H1 (cell line): ENCODE results near the gene FNDC5. TPM values are rescaled to one million over a fixed set of nuclear protein-coding genes. Genes with fewer than 3 reads are reported as not detected.

ENCODE experiments used
- polyA plus RNA-seq, 7 experiments: library from polyadenylated mRNA; depleted of rRNA in 3 of 7; stranded (reverse) in 5 of 7; unstranded in 2 of 7; fragments of >200 nt in 5 of 7; fragments of 200-250 nt in 2 of 7; gene quantifications; 1 replicate in 5 of 7; 2 replicates in 1 of 7; 4 replicates in 1 of 7; pipeline versions ENCODE4 v1.2.1 to v1.2.3, GENCODE V29; 2011 to 2013; ENCODE audit warnings: missing spikeins in 2 of 7, mixed read lengths in 2 of 7
- total RNA-seq: library from RNA; stranded (reverse); fragmentation: NEBNext Ultra II Directional; extraction: Animal tissue kit (Norgen Biotek cat#: 25700); gene quantifications from 2 replicates; pipeline ENCODE4 v1.2.1, GENCODE V29; 2021
- TF ChIP-seq, protein P1 (sequence below): fragments of 300-600 bp; sonication (generic); IDR thresholded peaks from 2 replicates; pipeline ENCODE4 v1.7.1; 2012; ENCODE audit warnings: low read length, moderate library complexity, mild to moderate bottlenecking, inconsistent platforms; ENCODE audit not compliant: insufficient replicate concordance

Gene FNDC5
- total and polyA plus RNA-seq, 2 of the 8 experiments (the other 6 are each of a cell fraction or from before 2014, with no cell fraction given): 1.8 to 2.0 TPM

DNA sequence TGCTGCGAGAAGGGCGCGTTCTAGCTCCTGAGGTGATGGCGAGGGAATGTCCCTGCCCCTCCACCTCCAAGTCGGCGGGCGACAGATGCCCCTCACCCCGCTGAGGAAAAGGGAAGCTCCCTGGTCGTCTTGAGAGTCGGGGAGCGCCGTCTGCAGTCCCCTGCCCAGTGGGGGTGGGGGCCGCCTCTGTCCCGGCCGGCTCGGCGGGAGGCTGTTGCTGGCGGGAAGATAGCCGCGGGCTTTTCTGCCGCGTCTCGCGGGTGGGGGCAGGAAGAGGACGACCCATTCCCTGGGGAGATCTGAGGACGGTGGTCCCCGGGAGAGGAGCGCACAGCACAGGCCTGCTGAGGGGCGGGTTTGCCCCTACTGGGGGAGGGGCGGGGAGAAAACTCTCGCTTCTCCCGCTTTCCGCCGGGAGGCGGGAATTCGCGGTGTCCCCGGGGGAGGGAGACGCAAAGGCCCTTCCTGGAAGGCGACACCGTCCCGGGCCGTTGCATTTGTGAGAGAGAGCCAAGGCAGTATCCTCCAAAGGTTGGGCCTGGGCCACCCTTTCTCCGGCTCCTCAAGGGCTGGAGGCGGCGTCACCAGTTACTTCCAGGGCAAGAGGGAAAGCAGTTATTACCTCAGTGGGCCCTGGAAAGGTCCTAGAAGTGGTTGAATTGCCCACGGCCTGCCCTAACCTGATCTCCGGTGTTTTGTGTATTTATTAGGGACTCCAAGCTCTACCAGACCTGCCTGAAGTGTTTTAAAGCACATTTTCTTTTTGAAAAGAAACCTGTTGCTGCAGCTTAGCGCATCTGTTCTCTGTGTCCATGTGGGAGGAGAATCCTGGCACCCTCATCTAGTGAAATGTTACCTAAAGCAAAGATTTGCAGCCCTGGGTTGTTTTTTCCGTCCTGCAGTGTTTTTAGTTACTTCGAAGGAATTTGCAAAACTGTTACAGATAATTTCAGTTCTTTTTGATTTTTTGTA, 52.6 kb downstream of the FNDC5 start (continued):
- TF ChIP-seq, protein P1, sequence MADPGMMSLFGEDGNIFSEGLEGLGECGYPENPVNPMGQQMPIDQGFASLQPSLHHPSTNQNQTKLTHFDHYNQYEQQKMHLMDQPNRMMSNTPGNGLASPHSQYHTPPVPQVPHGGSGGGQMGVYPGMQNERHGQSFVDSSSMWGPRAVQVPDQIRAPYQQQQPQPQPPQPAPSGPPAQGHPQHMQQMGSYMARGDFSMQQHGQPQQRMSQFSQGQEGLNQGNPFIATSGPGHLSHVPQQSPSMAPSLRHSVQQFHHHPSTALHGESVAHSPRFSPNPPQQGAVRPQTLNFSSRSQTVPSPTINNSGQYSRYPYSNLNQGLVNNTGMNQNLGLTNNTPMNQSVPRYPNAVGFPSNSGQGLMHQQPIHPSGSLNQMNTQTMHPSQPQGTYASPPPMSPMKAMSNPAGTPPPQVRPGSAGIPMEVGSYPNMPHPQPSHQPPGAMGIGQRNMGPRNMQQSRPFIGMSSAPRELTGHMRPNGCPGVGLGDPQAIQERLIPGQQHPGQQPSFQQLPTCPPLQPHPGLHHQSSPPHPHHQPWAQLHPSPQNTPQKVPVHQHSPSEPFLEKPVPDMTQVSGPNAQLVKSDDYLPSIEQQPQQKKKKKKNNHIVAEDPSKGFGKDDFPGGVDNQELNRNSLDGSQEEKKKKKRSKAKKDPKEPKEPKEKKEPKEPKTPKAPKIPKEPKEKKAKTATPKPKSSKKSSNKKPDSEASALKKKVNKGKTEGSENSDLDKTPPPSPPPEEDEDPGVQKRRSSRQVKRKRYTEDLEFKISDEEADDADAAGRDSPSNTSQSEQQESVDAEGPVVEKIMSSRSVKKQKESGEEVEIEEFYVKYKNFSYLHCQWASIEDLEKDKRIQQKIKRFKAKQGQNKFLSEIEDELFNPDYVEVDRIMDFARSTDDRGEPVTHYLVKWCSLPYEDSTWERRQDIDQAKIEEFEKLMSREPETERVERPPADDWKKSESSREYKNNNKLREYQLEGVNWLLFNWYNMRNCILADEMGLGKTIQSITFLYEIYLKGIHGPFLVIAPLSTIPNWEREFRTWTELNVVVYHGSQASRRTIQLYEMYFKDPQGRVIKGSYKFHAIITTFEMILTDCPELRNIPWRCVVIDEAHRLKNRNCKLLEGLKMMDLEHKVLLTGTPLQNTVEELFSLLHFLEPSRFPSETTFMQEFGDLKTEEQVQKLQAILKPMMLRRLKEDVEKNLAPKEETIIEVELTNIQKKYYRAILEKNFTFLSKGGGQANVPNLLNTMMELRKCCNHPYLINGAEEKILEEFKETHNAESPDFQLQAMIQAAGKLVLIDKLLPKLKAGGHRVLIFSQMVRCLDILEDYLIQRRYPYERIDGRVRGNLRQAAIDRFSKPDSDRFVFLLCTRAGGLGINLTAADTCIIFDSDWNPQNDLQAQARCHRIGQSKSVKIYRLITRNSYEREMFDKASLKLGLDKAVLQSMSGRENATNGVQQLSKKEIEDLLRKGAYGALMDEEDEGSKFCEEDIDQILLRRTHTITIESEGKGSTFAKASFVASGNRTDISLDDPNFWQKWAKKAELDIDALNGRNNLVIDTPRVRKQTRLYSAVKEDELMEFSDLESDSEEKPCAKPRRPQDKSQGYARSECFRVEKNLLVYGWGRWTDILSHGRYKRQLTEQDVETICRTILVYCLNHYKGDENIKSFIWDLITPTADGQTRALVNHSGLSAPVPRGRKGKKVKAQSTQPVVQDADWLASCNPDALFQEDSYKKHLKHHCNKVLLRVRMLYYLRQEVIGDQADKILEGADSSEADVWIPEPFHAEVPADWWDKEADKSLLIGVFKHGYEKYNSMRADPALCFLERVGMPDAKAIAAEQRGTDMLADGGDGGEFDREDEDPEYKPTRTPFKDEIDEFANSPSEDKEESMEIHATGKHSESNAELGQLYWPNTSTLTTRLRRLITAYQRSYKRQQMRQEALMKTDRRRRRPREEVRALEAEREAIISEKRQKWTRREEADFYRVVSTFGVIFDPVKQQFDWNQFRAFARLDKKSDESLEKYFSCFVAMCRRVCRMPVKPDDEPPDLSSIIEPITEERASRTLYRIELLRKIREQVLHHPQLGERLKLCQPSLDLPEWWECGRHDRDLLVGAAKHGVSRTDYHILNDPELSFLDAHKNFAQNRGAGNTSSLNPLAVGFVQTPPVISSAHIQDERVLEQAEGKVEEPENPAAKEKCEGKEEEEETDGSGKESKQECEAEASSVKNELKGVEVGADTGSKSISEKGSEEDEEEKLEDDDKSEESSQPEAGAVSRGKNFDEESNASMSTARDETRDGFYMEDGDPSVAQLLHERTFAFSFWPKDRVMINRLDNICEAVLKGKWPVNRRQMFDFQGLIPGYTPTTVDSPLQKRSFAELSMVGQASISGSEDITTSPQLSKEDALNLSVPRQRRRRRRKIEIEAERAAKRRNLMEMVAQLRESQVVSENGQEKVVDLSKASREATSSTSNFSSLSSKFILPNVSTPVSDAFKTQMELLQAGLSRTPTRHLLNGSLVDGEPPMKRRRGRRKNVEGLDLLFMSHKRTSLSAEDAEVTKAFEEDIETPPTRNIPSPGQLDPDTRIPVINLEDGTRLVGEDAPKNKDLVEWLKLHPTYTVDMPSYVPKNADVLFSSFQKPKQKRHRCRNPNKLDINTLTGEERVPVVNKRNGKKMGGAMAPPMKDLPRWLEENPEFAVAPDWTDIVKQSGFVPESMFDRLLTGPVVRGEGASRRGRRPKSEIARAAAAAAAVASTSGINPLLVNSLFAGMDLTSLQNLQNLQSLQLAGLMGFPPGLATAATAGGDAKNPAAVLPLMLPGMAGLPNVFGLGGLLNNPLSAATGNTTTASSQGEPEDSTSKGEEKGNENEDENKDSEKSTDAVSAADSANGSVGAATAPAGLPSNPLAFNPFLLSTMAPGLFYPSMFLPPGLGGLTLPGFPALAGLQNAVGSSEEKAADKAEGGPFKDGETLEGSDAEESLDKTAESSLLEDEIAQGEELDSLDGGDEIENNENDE: no peak
